ENCODE measurements around the gene NCBP2L.

The NCBP2L gene

DNA sequence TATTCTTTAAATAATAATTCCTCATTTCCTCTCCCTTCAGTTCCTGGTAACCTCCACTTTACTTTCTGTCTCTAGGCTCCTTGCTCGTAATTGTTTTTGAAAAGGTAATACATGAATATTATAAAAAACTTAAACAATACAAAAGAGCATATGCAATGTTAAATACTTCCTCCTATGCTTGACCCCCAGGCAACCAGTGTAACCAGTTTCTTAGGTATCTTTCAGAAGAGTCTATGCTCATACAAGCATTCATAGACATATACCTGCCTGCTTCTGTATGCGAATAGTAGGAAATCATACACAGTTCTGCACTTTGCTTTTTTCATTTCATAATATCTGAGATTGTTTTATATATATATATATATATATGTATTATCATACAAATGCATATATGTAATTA is 45.5 kb downstream of the NCBP2L start:
- DNase-seq (ENCODE audit: low spot score), result no peak
- TF ChIP-seq, protein P1, sequence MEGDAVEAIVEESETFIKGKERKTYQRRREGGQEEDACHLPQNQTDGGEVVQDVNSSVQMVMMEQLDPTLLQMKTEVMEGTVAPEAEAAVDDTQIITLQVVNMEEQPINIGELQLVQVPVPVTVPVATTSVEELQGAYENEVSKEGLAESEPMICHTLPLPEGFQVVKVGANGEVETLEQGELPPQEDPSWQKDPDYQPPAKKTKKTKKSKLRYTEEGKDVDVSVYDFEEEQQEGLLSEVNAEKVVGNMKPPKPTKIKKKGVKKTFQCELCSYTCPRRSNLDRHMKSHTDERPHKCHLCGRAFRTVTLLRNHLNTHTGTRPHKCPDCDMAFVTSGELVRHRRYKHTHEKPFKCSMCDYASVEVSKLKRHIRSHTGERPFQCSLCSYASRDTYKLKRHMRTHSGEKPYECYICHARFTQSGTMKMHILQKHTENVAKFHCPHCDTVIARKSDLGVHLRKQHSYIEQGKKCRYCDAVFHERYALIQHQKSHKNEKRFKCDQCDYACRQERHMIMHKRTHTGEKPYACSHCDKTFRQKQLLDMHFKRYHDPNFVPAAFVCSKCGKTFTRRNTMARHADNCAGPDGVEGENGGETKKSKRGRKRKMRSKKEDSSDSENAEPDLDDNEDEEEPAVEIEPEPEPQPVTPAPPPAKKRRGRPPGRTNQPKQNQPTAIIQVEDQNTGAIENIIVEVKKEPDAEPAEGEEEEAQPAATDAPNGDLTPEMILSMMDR (IDR thresholded peaks at IDR 0.05; ENCODE audit: borderline replicate concordance, control extremely low read depth, extremely low read depth, insufficient read depth, missing control alignments), result no peak
- in situ Hi-C loops (cut with MboI; ENCODE audit: low sequenced_read_pairs, unreplicated experiment), result no loop called here

DNA sequence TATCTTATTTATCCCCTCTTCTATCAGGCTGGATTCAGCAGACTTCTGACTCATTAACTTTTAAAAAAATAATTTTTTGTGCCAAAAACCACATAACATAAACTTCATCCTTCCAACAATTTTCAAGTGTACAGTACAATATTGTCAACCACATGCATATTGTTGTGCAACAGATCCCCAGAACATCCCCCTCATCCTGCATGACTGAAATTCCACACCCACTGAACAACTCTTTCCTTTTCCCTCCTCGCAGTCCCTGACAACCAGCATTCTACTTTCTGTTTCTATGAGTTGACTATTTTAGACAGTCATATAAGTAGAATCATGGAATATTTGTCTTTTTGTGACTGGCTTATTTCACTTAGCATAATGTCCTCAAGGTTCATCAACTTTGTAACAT is 45.9 kb downstream of the NCBP2L start:
- in situ Hi-C loops (cut with MboI; ENCODE audit: low sequenced_read_pairs, unreplicated experiment), result no loop called here
- TF ChIP-seq, protein P1 (IDR thresholded peaks at IDR 0.05; ENCODE audit: borderline replicate concordance, control extremely low read depth, extremely low read depth, insufficient read depth, missing control alignments), result no peak
- DNase-seq (ENCODE audit: low spot score), result no peak

DNA sequence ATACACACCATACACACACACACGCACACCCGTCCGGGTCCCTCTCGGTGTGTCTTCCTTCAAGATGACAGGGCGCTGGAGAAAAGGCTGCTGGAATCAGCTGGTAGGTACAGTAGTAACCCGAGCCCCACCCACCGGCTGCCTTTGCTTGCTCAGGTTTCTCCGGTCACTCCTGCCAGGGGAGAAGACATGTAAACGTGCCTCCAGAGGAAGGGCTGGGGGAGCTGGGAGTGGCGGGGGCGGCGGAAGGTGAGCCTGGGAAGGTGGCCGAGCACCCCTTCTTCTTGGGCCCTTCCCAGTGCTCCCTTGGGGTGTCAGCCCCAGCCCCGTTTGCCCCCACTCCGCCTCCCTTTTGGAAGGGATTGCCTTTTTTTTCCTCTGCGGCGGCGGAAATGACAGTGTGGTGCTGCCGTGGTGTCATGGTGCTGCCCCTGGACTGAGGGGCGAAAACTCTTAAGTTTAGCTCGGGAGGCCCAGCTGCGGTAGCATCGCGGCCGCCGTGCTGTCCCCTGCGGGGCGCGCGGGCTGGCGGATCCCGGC is 48.2 kb downstream of the NCBP2L start, which contains the start of gene MID2:
MID2 (plus strand) TSS at position 169 of the 540 bp plus-strand sequence. CDS start 561 bp downstream, outside the sequence.
- in situ Hi-C loops (cut with MboI; ENCODE audit: low sequenced_read_pairs, unreplicated experiment), result no loop called here
- DNase-seq (ENCODE audit: low spot score), result peak; percentile 17
- TF ChIP-seq, protein P1 (IDR thresholded peaks at IDR 0.05; ENCODE audit: borderline replicate concordance, control extremely low read depth, extremely low read depth, insufficient read depth, missing control alignments), result no peak

DNA sequence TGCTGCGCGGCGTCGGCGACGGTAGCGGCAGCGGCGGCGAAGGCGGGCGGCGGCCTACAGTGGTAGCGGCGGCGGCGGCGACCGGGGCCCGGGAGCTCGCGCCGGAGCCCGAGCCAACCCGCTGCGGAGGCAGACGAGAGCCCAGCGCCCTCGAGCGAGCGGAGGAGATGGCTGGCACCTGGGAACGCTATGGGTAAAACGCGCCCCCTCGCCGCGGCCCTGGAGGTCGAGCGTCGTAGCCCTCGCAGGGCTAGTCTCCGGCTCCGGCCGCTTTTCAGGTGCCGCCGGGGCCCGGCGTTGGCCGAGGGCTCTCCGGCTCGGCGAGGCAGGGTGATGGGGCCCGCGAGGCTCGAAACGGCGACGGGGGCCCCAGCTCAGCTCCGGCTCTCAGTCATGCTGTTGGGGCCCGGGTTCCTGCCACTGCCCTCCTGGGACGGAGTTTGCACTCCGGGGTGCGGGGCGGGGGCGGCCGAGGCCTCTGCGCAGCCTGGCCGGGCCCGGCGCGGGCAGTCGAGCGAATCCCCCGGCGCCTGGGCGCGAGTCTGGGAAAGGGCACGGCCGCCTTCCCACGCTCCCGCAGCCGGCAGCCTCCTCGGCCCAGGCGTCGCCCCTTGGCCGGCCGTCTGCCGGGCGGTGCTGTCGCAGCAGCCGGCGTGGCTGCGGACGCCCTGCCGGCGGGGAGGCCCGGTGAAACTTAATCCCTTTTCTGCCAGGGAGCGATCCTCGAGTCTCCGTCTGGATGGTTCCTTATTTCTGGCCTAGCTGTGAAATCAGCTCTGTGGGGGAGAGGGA is 48.9 kb downstream of the NCBP2L start:
- in situ Hi-C loops (cut with MboI; ENCODE audit: low sequenced_read_pairs, unreplicated experiment), result no loop called here
- TF ChIP-seq, protein P1 (IDR thresholded peaks at IDR 0.05; ENCODE audit: borderline replicate concordance, control extremely low read depth, extremely low read depth, insufficient read depth, missing control alignments), result no peak
- DNase-seq (ENCODE audit: low spot score), result peak; percentile 45

DNA sequence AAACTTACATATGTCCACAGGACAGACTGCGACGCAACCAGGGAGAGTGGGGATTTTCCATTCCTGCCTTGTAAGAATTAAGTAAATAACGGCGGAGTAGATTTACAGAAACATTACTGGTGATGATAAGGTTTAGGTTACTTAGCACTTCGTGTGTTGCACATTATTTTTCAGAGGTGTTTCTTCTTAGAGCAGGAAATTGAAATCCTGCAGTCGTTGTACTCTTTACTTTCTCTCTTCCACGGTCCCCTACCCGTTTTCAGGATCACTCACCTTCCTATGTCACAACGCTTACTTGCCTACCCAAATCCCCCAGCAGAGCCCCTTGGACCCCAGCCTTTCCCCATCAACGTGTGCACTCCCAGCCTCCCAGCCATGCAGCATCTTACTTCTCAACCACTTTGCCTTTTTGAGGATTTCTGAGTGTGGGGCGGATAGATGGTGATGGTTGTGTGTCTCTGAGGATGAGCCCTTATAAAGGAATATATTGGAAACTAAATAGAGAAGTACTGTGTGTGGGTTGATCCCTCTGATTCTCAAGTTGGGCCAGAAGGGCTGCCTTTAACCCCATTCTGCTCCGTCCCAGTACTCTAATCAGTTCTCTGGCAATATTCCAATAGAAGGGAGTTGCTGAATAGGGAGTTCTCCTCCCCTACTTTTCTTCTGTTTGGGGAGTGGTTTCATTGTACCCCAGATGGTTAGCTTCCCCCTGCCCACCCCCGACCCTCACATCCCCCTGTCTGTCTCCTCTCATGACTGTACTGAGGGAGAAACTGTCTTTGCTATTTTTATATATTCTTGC is 49.7 kb downstream of the NCBP2L start:
- TF ChIP-seq, protein P1 (IDR thresholded peaks at IDR 0.05; ENCODE audit: borderline replicate concordance, control extremely low read depth, extremely low read depth, insufficient read depth, missing control alignments), result no peak
- in situ Hi-C loops (cut with MboI; ENCODE audit: low sequenced_read_pairs, unreplicated experiment), result no loop called here
- DNase-seq (ENCODE audit: low spot score), result no peak

DNA sequence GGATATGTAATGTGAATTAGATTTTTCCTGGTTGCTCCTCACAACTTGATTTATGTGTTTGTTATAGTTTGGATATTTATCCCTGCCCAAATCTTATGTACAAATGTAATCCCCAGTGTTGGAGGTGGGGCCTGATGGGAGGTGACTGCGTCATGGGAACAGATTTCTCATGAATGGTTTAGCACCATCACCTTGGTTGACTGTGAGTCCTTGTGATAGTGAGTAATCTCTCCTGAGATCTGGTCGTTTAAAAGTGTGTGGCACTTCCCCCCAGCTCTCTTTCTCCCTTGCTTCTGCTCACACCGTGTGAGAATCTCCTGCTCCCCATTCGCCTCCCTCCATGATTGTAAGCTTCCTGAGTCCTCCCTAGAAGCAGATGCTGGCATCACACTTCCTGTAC is 50.3 kb downstream of the NCBP2L start:
- in situ Hi-C loops (cut with MboI; ENCODE audit: low sequenced_read_pairs, unreplicated experiment), result no loop called here
- TF ChIP-seq, protein P1 (IDR thresholded peaks at IDR 0.05; ENCODE audit: borderline replicate concordance, control extremely low read depth, extremely low read depth, insufficient read depth, missing control alignments), result no peak
- no peak for DNase-seq (ENCODE audit: low spot score)

All from GM13976 (cell line).